NK-92 treated with Interleukin-12 subunit alpha and Interleukin-12 subunit beta, amount 100 ng/mL, for 24 hours (cell line): ENCODE data around the gene WDR7.

Source experiments
- DNase-seq: peaks from one replicate; lab custom pipeline; 2025; lab: John Stamatoyannopoulos, UW

The WDR7 gene

DNA sequence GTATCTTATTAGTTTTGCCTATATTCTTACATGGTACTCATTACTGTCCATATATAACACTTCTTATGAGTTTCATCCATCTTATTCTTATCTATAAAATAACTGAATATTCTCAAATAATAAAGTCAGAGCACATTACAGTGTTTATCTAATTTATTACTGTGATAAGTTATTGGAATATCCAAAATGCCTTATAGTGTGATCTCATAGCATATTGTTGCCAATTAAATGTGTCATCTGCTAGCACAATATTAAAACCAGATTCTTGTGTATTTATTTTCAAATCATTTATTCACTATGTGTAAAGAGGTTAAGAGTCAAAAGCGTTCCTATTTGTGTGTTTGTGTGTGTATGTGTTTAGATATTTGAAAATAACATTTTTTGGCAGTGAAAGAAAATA lies 151.9 kb downstream of the WDR7 start:
- no peak for DNase-seq

DNA sequence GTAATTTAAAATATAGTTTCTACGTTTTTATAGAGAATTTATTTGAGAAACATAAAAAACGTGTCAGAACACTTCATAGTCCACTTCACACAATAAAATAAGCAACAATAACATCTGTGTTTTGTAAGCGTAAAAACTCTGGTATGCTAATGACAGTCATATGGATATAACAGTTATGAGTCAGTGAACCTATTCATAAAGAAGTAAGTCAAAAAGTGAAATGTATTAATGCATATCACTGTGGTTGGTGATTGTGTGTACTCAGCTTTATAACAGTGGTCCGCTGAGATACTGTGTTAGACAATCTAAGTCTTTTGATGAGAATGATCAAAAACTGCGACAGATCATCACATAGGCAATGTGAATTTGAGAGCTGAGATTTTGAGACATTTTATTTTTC lies 153.2 kb downstream of the WDR7 start:
- no peak for DNase-seq

DNA sequence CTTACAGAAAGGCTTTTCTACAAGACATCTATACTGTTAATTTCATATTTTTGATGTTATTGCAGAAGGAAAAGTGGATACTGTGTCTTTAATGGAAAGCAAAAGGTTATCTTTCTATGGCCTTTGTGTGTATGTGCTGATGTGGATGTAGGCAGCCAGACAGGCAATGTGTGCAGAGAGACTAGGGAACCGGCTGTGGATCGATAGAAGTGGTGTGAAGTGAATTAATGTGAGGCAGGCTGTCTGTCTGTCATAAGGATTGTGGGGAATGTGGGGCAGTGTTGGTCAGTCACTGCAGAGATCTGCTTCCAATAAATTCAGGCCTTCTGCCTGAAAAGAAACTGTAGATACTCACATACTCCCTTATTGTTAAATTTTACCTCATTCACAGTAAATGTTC lies 156.7 kb downstream of the WDR7 start:
- no peak for DNase-seq

GRCh38 chr18:56812674-56813073 lies 161.5 kb downstream of the WDR7 start:
- no peak for DNase-seq

DNA sequence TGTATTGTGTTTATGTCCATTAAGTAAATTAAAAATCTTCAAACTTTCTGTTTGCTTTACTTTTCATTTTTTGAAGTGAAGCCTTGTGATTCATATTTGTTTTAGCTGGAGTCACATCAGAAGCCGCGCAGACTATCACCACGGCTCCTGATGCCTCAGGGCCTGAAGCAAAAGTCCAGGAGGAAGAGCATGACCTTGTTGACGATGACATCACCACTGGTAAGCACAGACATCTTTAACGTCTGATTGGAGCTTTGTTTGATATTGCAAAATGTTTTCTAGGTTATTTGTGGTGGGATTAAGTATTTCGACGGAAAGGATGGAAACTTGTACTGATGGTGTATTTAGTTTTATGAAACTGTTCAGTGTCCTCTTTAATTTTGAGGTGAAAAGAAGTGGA lies 164.8 kb downstream of the WDR7 start:
- no peak for DNase-seq

- no peak for DNase-seq
Measured at GRCh38 chr18:56823986-56824565, 172.9 kb downstream of the WDR7 start.

- no peak for DNase-seq
Measured at GRCh38 chr18:56825321-56825720, 174.2 kb downstream of the WDR7 start.

GRCh38 chr18:56825878-56826277 lies 174.7 kb downstream of the WDR7 start:
- DNase-seq = no peak

- no peak for DNase-seq
Measured at GRCh38 chr18:56831988-56832387, 180.8 kb downstream of the WDR7 start.

GRCh38 chr18:56835331-56835730 lies 184.2 kb downstream of the WDR7 start:
- DNase-seq = no peak

DNA sequence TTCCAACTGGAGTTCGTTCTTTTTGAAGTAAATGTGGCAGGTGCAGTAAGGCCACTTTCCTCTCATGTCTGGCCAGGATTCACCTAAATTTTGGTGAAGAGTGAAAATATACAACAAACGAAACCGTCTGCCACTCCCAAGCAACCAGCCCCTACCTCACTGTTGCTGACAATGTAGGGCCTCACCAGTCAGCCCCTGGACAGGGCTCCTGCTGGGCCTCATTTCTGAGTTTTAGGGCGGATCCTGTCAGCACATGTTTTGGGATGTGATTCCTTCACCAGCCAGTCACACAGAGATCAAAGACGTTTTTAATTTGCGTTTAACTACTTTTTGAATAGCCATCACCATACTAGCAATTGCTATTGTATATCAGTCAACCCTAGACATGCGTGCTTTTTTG lies 185.0 kb downstream of the WDR7 start:
- no peak for DNase-seq

GRCh38 chr18:56841836-56842235 lies 190.7 kb downstream of the WDR7 start:
- DNase-seq = no peak

GRCh38 chr18:56843241-56843640 lies 192.1 kb downstream of the WDR7 start:
- no peak for DNase-seq

GRCh38 chr18:56844556-56844955 lies 193.4 kb downstream of the WDR7 start:
- DNase-seq = no peak

DNA sequence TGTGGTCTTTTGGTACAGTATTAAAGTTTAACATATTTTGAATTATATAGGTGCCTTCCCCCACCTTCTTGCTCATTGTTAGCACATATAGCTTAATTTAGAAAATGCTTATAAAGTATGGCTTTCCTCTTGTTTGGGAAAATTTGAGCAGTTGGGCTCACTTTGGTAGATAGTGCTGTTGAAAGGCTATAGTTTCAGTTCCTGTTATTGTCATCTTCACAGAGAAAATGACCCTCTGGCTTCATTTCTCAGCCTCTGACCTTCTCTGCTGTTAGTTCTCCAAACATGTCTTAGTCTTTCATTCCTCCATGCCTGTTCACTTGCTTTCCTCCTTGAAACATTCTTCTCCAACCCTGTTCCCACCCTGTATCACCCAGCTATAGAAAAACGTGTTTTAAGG lies 200.6 kb downstream of the WDR7 start:
- DNase-seq = no peak

DNA sequence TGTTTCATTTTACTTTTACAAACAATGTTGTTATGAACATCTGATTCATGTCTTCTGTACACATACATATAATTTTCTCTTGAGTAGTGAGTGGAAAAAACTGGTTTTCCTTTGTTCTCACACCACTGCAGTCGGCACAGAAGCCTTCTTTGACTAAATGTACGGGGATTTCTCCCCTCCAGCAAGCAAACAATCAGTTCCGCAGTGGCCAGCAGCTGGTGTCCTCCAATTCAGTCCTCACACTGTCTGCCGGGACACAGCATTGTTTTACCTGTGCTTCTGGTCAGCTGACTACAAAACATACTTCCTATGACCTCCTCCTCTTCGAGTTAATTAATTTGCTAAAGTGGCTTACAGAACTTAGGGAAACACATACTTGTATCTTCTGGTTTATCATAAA lies 202.8 kb downstream of the WDR7 start:
- no peak for DNase-seq

- no peak for DNase-seq
Measured at GRCh38 chr18:56861244-56861643, 210.1 kb downstream of the WDR7 start.

DNA sequence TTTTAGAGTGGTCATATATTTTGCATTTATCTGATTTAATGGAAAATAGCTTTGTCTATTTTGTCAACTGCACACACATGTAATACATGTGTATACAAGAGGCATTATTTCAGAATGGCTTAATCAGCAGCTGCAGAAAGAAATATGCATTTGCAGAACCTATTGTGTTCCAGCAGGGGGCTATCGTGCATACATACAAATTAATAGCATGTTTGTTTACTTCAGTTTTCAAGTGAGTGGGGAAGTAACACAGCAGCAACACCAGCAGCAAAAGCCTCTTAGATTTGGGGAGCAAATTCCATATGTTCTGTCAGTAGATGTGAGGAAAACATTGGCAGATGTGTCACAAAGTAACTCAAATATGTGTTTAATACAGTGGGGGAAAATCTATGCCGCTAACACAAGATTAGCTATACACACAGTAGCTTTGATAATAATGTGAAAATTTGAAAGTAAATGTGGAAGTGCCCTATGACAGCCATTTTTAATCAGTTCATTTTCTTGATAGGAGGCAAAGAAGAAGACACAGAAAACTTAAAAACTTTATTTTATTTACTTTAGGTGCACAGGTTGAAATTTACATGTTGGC lies 218.1 kb downstream of the WDR7 start:
- DNase-seq = no peak

DNA sequence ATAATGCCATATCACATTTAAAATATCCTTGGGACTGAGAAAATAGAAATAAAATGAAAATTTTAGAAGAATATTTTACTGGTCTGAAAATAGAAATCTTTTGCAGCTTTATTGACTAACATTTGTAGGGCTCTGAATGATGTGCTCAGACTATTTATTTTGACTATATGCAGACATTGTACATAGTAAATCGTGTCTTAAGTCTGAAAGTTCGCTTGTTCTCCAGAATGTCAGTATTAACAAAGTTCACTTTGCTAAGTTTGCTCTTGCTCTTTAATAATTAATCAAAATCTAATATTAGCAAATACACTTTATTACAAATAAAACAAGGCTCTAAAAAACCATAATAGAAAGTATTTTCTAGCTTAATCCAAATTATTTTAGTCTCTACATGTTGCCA lies 219.8 kb downstream of the WDR7 start:
- no peak for DNase-seq

DNA sequence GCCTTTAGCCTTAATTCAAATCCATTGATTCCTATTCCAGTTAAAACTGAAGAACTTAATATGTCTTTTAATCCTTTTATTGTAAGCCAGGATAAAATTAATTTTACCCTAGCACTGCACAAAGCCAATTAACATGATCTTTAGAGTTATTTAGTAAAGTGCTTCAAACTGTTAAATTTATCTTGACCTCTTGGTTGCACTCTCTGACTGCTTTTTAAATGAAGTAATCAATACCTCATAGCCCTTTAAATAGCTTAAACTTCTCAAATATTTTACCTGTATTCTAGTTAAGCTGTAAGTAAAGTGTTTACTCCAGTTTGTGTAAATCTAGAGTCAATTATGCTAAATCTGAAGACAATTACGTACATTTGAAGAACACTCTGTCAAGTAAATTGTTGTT lies 221.0 kb downstream of the WDR7 start:
- DNase-seq = no peak

DNA sequence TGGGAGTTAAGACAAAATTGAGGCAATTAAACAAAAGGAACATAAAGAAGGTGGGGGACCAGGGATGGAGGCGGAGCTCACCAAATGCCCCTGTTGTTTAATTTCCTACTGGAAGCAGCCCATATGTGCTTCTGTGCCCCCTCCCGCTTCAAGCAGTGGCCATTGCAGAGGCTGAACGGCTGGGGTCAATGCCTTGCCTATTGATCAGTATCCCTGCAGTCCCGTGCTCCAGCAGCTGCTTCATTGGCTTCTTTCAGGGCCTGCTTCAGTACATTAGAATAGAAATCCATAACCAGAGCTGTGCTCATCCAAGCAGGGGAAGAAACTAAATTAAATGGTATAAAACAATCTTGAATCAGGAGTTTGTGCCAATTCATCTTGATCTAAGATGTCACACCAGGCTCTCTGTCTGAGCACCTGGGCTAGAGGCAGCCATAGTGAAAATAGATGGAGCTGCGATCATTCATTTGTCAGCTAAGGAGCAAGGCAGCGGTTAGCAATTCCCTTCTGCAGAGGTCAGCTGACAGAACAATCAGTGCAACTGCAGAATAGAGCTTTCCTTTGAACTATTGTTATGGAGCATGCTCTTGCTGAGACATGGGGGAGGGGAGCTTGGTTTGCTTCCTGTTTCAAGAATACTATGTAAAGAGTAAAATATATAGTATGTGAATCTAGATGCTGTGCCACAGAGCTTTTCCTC lies 222.4 kb downstream of the WDR7 start:
- DNase-seq = no peak

GRCh38 chr18:56878711-56879110 lies 227.6 kb downstream of the WDR7 start:
- DNase-seq = no peak

- no peak for DNase-seq
Measured at GRCh38 chr18:56884511-56884910, 233.4 kb downstream of the WDR7 start.

- DNase-seq = no peak
Measured at GRCh38 chr18:56888978-56889377, 237.8 kb downstream of the WDR7 start.
